ENCODE data around the gene CD37.
"Not testable (repeated sequence)": the region's sequence is repeated elsewhere in the genome, so short reads cannot be mapped to it uniquely, and the experiment has no call there.

Gene CD37

GRCh38 chr19:49331187-49331586 lies 4.0 kb upstream of the CD37 start:
- DNase-seq (ENCODE audit: low spot score) = not testable (repeated sequence)

GRCh38 chr19:49331616-49332055 lies 3.6 kb upstream of the CD37 start:
- DNase-seq (ENCODE audit: low spot score) = peak; percentile 75

- DNase-seq (ENCODE audit: low spot score) = not testable (repeated sequence)
Measured at GRCh38 chr19:49332691-49333417, 2.4 kb upstream of the CD37 start.

GRCh38 chr19:49333418-49333805 lies 1.8 kb upstream of the CD37 start:
- no peak for DNase-seq (ENCODE audit: low spot score)

GRCh38 chr19:49333811-49334288 lies 1.4 kb upstream of the CD37 start:
- peak; percentile 82 for DNase-seq (ENCODE audit: low spot score)

GRCh38 chr19:49335784-49336481 lies 727 bp downstream of the CD37 start:
- DNase-seq (ENCODE audit: low spot score) = peak; percentile 31

GRCh38 chr19:49336482-49337266 lies 1.5 kb downstream of the CD37 start:
- DNase-seq (ENCODE audit: low spot score) = no peak

- DNase-seq (ENCODE audit: low spot score) = no peak
Measured at GRCh38 chr19:49337267-49338022, 2.2 kb downstream of the CD37 start.

GRCh38 chr19:49338023-49338677 lies 2.9 kb downstream of the CD37 start:
- no peak for DNase-seq (ENCODE audit: low spot score)

GRCh38 chr19:49338691-49339300 lies 3.6 kb downstream of the CD37 start:
- DNase-seq (ENCODE audit: low spot score) = no peak

- DNase-seq (ENCODE audit: low spot score) = no peak
Measured at GRCh38 chr19:49339301-49340068, 4.3 kb downstream of the CD37 start.

GRCh38 chr19:49340069-49340864 lies 5.1 kb downstream of the CD37 start:
- DNase-seq (ENCODE audit: low spot score) = no peak

- DNase-seq (ENCODE audit: low spot score) = no peak
Measured at GRCh38 chr19:49340865-49341718, 5.9 kb downstream of the CD37 start.

GRCh38 chr19:49342291-49342721 lies 7.1 kb downstream of the CD37 start:
- DNase-seq (ENCODE audit: low spot score) = no peak

GRCh38 chr19:49343123-49343522 lies 7.9 kb downstream of the CD37 start:
- DNase-seq (ENCODE audit: low spot score) = no peak

- no peak for DNase-seq (ENCODE audit: low spot score)
Measured at GRCh38 chr19:49344505-49345423, 9.6 kb downstream of the CD37 start.

- DNase-seq (ENCODE audit: low spot score) = no peak
Measured at GRCh38 chr19:49347191-49347590, 12.0 kb downstream of the CD37 start.

All from CD4-positive, alpha-beta T cell treated with Interleukin-6 at 100 ng/mL for 8 hours (primary cell).